K562 (cell line): ENCODE measurements around the gene EFEMP2. TPM values are rescaled to one million over a fixed set of nuclear protein-coding genes. Genes with fewer than 3 reads are reported as not detected.

ENCODE experiments used
- ATF2 ChIP-seq: sonication (generic); formaldehyde crosslinking; IDR thresholded peaks from 2 replicates; pipeline ENCODE4 v1.8.1; 2022; ENCODE audit warnings: missing genetic modification reagents
- DEAF1 ChIP-seq: fragments of 450-650 bp; formaldehyde crosslinking; IDR thresholded peaks from 2 replicates; pipeline ENCODE4 v1.4.0; 2020; ENCODE audit warnings: mild to moderate bottlenecking, moderate library complexity
- GTF2F1 ChIP-seq: IDR thresholded peaks from 2 replicates; pipeline ENCODE4 v1.6.1; 2011; ENCODE audit warnings: low read depth, low read length, improper control_type of control experiment
- MNT ChIP-seq, 2 experiments: fragments of 450-650 bp; conservative IDR thresholded peaks; 2 replicates each; pipeline ENCODE4 v1.6.1; 2017; ENCODE audit warnings: mild to moderate bottlenecking in 2 of 2, moderate library complexity in 2 of 2
- POLR2H ChIP-seq: IDR thresholded peaks from 2 replicates; pipeline ENCODE4 v1.6.1; 2016; ENCODE audit warnings: missing genetic modification characterization, low read depth, mild to moderate bottlenecking, control low read depth, missing compliant biosample characterization, moderate library complexity
- RERE ChIP-seq: sonication (generic); formaldehyde crosslinking; IDR thresholded peaks from 2 replicates; pipeline ENCODE4 v1.8.0; 2023; ENCODE audit warnings: missing genetic modification reagents, mild to moderate bottlenecking, borderline replicate concordance
- SMAD4 ChIP-seq: fragments of 250-450 bp; sonication (Bioruptor Pico); conservative IDR thresholded peaks from 2 replicates; pipeline ENCODE4 v1.8.0; 2021; ENCODE audit warnings: inconsistent platforms, mild to moderate bottlenecking, moderate library complexity
- ZNF140 ChIP-seq: fragments of 250-450 bp; sonication (Bioruptor Pico); IDR thresholded peaks from 2 replicates; pipeline ENCODE4 v1.8.0; 2021; ENCODE audit warnings: moderate library complexity, mild to moderate bottlenecking, inconsistent platforms
- ZNF282 ChIP-seq: sonication (generic); formaldehyde crosslinking; IDR thresholded peaks from 2 replicates; pipeline ENCODE4 v1.8.1; 2023; ENCODE audit warnings: missing genetic modification reagents
- polyA plus RNA-seq, 8 experiments: library from polyadenylated mRNA; depleted of rRNA in 4 of 8; stranded (reverse) in 5 of 8; unstranded in 3 of 8; fragments of >200 nt; fragmentation: Nextera tagmentation in 2 of 8; fragmentation: Illumina TruSeq in 1 of 8; extraction: Ambion mirVana in 2 of 8; extraction: Trizol in 1 of 8; gene quantifications; 2 replicates each; pipeline versions ENCODE4 v1.2.1 to v1.2.3, GENCODE V29; 2011 to 2014; ENCODE audit warnings: inconsistent platforms in 1 of 8, missing spikeins in 1 of 8
- total RNA-seq, 7 experiments: library from RNA; depleted of rRNA in 6 of 7; stranded (reverse); fragments of >200 nt in 6 of 7; fragmentation: Illumina TruSeq in 2 of 7; extraction: Trizol in 2 of 7; gene quantifications; 2 replicates each; pipeline versions ENCODE4 v1.2.1 to v1.2.3, GENCODE V29; 2011 to 2021; ENCODE audit warnings: low replicate concordance in 1 of 7

EFEMP2 gene
- total and polyA plus RNA-seq, 9 of the 15 experiments (the other 6 are each of a cell fraction or from before 2014, with no cell fraction given): 0.07 to 2.9 (median 0.69) TPM; not detected in 1

- TF ChIP-seq MNT (conservative IDR thresholded peaks at IDR 0.05) (peak; percentile 98 to 99), POLR2H (tag) (no peak), ATF2 (CRISPR knock-in tag) (no peak; the same call in 1 of the 2 replicates), ZNF282 (no peak; the same call in 1 of the 2 replicates), SMAD4 (peak; percentile 69; the same call in 1 of the 2 replicates), RERE (CRISPR knock-in tag) (peak; percentile 85; the same call in 1 of the 2 replicates), DEAF1 (CRISPR knock-in tag) (no peak), ZNF140 (CRISPR knock-in tag) (no peak), GTF2F1 (0 out of 2 replicates have a peak, but pooled peaks have one; percentile 8)
Observed at GRCh38 chr11:65899356-65900124, 26.9 kb upstream of the EFEMP2 start (continued).
